Measurements from ENCODE around the gene NKX2-4. TPM values are rescaled to one million over a fixed set of nuclear protein-coding genes. Genes with fewer than 3 reads are reported as not detected.
A peak's percentile ranks its signal among the peaks of the same experiment; 100 is the strongest.

The NKX2-4 gene
- total RNA-seq, 2 donors from 2014 or later: not detected

DNA sequence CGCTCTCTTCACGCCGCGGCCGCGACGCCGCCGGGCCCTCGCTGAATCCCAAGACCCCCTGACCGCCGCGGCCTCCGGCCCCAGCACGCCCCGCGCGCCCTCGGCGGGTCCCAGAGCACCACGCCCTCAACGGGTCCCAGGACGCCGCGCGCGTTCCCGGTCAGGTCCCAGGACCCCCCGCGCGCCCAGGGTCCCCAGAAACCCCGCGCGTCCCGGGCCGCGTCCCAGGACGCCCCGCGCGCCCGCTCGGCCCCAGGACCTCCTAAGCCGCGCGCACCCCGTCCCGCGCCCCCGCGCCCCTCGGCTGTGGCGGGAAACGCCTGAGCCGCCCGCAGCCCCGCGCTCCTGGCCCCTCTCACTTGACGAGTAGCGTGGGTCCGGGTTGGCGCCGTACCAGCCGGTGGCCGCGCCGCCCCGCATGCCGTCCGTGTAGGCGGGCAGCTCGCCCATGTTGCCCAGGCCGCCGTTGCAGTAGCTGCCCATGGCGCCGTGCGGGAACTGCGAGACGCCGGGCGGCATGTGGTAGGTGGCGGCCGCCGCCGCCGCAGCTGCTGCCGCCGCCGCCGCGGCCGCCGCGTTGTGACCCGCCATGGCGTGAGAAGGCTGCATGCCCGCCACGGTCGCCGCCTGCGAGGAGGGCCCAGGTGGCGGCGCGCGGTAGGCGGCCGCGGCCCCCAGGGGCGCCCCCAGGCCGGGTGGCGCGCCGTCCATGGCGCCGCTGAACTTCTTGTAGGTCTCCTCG, 556 bp downstream of the NKX2-4 start:
- DNase-seq (ENCODE audit: low spot score in 2 of 2): no peak

DNA sequence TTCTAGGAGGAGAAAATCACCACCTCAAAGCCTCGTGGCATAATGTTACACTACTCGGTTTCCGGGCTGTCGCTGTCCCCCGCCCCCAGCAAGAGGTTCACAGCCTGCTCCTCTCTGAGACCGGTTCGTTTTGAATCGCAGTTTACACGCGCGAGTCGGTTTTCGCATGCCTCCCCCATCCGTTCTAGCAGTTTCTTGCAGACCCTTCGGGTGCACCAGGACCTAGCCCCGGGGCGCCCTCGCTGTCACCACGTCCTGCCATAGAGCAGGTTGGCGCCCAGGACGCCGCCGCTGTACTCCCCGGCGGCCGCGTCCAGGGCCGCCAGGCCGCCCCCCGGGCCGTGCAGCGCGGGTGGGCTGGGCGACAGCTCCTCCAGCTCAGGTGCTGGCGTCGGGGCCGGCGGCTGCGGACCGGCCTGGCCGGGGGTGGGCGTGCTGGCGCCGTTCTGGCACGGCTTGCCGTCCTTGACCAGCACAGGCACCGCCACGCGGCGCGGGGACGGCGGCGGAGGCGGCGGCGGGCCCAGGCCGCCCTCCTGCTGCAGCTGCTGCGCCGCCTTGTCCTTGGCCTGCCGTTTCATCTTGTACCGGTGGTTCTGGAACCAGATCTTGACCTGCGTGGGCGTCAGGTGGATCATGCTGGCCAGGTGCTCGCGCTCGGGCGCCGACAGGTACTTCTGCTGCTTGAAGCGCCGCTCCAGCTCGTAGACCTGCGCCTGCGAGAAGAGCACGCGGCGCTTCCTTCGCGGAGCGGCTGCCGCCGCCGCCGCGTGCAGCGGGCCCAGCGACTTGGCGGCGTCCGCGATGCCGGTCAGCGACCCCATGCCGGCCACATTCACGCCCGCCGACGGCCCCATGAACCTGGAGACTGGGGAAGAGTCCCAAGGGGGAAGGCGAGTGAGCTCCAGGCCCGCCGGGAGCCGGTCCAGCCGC, 1.4 kb downstream of the NKX2-4 start:
- Mint-ChIP-seq H3K27ac (no peak overlapping the region), H3K9me3 (no peaks in the 10 kb centered on the region)

More for the DNA sequence above, 556 bp downstream of the NKX2-4 start:
- H3K9me3 Mint-ChIP-seq: no peaks in the 10 kb centered on the region
- peak in 1 of 2 donors; percentile 26 for ATAC-seq
- peaks cover 13 to 19% of the 10 kb centered on the region in 2 donors for H3K36me3 Mint-ChIP-seq
- no peak overlapping the region for H3K27ac Mint-ChIP-seq

DNA sequence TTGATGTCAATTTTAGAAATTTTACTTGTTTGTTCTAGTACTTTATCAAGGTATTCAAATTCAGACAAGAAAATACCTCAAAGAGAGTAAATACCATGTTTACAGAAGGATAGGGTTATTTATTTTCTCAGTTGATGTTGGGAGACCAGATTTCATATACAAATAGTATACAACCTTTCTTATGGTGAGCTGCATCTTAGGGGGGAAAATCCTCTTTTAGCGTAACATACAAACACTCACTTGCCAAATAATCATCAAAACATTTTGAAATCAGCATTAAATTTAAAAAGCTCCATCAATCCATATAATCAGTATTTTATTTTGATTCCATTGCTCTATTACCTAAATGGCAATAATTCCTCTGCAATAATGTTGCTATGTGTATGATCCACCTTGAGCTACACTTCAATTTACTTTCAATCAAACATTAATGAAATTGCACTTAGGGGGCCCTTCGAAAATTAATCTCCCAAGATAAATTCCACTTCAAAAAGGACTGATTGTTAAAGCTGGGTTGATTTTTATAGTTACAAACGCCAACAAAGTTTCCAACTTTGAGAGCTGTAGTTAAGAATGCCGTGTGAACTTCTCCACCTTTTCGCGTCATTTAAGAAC, 2.2 kb downstream of the NKX2-4 start:
- Mint-ChIP-seq H3K9me3 (no peaks in the 10 kb centered on the region), H3K36me3 (peaks cover 15 to 21% of the 10 kb centered on the region in 2 donors), H3K27ac (no peak overlapping the region)
- ATAC-seq (peak in 1 of 2 donors; percentile 8), DNase-seq (ENCODE audit: low spot score in 2 of 2) (no peak)

More for the DNA sequence above, 1.4 kb downstream of the NKX2-4 start:
- DNase-seq (ENCODE audit: low spot score in 2 of 2) (peak in 1 of 2 donors; percentile 50), ATAC-seq (peak; percentile 39 to 80)
- peaks cover 15 to 21% of the 10 kb centered on the region in 2 donors for H3K36me3 Mint-ChIP-seq

DNA sequence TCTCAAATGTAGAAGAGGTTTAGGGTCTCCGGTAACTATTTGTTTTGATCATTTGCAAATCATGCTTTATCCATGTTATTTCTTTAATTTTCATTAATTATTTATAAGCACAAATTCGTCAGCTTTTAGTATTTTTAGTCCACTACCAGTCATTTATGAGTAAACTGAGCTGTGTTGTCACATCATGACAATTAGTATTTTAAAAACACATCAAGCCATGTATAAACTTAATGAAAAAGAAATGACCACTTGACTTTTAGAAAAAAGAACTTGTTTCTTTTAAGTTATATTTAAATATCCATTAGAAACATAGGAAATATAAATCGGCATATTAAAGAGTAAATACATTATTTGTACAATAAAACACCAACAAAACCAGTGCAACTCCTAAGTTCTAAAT, 2.8 kb downstream of the NKX2-4 start:
- Mint-ChIP-seq H3K36me3 (peaks cover 15 to 21% of the 10 kb centered on the region in 2 donors), H3K9me3 (no peaks in the 10 kb centered on the region), H3K27ac (no peak overlapping the region)
- ATAC-seq (no peak), DNase-seq (ENCODE audit: low spot score in 2 of 2) (no peak)

DNA sequence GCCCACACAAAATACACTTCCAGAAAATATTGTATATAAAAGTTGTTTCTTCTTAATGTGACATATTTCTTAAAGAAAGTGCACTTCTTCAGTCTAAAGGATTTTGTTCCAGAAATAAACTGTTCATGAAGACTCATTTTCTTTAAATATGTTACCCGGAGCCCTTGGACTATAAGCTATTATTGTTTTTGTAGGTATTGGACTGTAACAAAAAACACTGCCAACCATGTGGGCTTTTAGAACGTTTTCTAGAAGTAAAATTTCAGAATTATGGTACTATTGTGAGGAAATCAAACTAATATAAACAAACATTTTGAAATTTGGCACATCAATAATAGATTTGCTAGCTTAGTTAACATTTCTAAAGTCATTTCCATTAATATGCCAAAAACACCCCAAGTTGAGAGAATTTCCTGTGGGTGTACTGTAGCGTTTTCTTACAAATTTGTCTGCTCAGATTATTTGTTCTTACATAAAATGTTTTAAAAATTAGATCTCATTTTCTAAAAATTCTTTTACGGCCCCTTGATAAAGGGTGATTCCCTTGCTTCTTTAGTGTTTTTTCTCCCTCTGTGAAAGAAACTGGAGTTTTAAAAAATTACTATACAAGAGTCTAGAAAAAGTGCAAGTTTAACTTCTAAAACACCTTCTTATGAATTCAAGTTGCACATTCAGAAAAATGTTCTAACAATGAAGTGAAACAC, 3.4 kb downstream of the NKX2-4 start:
- ATAC-seq (no peak), DNase-seq (ENCODE audit: low spot score in 2 of 2) (no peak)
- Mint-ChIP-seq H3K9me3 (no peaks in the 10 kb centered on the region), H3K27ac (no peak overlapping the region), H3K36me3 (peaks cover 15 to 21% of the 10 kb centered on the region in 2 donors)

DNA sequence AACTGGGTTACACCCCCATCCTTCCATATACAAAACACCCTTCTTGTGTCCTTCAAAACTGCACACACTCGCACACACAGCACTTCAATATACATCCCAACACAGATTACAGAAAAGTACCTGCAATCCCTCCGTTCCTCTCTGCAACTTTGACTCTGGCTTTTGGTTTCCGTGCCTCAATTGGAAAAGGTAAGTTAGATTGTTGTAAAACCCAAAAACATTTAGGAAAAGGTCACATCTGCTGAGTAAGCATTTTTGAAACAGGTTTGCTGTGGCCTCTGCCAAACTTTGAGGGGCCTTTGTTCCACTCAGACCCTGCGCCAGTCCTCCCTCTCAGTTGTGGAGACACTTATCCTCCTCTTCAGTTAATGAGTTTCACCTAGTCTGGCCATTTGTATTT, 4.2 kb downstream of the NKX2-4 start:
- no peak overlapping the region for H3K27ac Mint-ChIP-seq
- DNase-seq (ENCODE audit: low spot score in 2 of 2): no peak
- H3K36me3 Mint-ChIP-seq: peaks cover 12 to 17% of the 10 kb centered on the region in 2 donors
- no peaks in the 10 kb centered on the region for H3K9me3 Mint-ChIP-seq
- no peak for ATAC-seq

DNA sequence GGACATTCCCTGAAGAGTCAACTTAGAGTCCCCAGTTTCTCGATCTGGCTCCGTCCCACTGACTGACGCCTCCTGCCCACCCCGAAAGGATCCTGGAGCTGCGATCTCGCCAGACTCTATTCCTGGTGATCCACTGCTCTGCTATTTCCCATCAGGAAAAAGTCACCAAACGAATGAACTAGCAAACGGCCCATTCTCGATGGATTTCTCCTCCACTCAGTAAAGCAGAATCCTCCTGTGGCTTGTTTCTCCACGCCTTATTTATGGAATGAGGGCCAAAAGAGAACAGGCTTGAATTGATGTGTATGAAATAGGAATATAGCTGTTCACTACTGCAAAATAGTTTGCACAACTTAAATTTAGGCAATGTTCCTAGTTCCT, 5.4 kb downstream of the NKX2-4 start:
- H3K27ac Mint-ChIP-seq: peak overlapping the region in 1 of 2 donors; percentile 13
- ATAC-seq (no peak), DNase-seq (ENCODE audit: low spot score in 2 of 2) (no peak)
- H3K9me3 Mint-ChIP-seq: no peaks in the 10 kb centered on the region
- peaks cover 15% of the 10 kb centered on the region in 2 donors for H3K36me3 Mint-ChIP-seq

DNA sequence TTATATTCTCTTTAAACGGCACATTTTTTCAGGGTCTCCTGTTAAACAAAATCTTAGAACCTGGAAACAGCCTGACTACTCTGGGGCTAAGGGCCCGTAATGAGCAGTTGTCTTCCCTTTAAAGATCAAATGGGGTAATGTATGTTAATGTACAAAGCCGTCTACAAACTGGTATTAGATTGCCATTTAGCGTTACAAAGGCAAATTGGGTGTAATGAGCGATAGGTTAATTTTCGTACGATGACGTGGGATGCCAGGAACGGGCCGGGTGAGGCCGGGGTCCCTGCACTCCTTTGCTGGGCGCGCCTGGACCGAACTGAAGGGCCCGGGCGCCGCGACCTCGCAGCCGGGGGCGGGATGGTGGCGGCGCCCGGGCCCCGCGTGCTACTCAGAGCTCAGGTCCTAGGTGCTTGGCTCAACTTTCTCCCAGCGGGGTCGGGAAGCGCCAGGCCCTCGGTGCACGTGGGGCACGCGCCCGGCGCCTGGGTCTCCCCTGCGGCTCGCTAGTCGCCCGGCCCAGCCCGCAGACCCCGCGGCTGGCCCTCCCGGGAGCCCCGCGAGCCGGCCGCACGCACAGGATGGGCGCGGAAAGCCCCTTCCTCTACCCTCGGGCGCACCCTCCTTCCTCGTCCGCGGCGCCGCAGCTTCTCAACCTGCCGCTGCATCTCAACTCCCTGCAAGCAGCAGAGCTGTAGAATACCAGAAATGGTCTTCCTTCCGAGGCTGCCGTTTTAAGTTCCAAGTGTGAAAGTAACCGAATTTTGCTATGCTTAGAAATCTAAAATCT, 5.9 kb downstream of the NKX2-4 start:
- DNase-seq (ENCODE audit: low spot score in 2 of 2) (no peak), ATAC-seq (no peak)
- Mint-ChIP-seq H3K36me3 (peaks cover 15% of the 10 kb centered on the region in 2 donors), H3K9me3 (no peaks in the 10 kb centered on the region), H3K27ac (peak overlapping the region in 1 of 2 donors; percentile 13)

DNA sequence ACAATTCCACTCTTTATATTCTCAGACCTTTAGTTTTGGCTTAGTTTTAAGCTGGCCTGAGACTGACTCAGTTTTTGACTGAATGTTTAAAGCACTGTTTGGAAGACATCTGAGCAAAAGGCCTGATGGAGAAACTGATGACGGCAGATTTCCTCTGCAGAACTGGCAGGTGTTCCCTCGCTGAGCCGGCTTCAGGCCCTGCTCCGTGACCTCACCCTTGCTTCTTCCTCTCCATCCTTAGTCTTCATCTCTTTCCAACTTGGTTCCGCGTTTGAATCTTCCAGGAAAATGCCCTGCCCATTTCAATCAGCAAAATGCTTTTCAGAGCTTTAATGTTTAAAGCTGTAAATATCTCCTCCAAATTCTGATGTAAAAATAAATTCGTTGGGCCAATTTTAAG, 6.6 kb downstream of the NKX2-4 start:
- DNase-seq (ENCODE audit: low spot score in 2 of 2) (no peak), ATAC-seq (no peak)
- Mint-ChIP-seq H3K27ac (no peak overlapping the region), H3K9me3 (no peaks in the 10 kb centered on the region), H3K36me3 (peaks cover 15% of the 10 kb centered on the region in 2 donors)

DNA sequence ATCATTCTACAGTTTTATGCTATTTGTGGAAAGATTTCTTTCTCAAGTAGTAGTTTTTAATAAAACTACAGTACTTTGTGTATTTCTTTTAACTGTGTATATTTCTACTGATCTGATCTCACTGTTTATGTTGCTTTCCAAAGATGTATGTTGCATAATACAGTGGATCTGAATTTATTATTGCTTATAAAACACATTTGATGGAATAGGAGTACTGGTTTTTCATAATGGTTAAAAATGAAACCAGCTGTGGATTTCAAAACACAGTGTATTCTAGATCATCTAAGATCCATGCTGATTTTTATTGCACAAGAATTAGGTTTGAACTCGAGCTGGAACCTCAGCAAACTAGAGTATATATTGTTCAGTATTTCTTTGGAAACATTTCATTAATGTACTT, 8.0 kb downstream of the NKX2-4 start:
- H3K9me3 Mint-ChIP-seq: no peaks in the 10 kb centered on the region
- DNase-seq (ENCODE audit: low spot score in 2 of 2) (no peak), ATAC-seq (no peak)
- H3K36me3 Mint-ChIP-seq: peaks cover 10 to 15% of the 10 kb centered on the region in 2 donors
- H3K27ac Mint-ChIP-seq: no peak overlapping the region

DNA sequence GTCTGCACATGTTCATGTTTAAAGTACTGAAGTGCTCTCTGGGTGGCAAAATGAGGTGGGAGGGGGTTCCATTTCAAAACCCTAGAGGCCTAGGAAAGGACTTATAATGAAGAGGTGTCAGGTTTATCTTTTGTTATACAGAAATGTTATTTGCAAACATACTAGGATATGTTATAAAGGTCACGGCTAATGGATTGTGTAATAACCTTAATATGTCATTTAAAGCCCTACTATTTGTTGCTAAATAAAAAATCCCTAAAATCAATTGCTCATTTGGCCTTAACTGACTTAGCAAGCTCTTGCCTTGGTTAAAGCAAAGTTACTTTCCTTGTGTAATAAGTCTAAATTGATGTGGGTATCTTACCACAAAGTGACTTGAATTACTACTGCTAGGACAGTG, 8.8 kb downstream of the NKX2-4 start:
- DNase-seq (ENCODE audit: low spot score in 2 of 2) (no peak), ATAC-seq (no peak)
- Mint-ChIP-seq H3K27ac (no peak overlapping the region), H3K9me3 (no peaks in the 10 kb centered on the region), H3K36me3 (peaks cover 10 to 15% of the 10 kb centered on the region in 2 donors)

DNA sequence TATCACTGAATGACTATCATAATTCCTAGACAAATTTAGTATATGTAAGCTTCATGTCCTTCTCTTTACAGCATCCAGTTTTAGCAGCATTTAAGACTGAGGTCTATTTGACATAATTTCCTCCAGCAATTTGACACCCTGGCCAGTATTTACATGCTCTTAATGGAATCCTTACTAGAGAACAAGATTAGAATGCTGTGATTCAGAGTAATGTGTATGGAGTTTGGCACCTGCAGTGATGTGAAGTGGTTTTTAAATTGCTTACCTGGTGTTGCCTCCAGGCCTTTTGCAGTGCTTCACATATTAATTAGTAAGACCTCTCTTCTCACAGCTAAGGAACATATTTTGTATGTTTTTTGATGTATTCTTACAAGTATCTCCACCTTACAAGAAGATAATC, 9.8 kb downstream of the NKX2-4 start:
- ATAC-seq (no peak), DNase-seq (ENCODE audit: low spot score in 2 of 2) (no peak)
- Mint-ChIP-seq H3K9me3 (no peaks in the 10 kb centered on the region), H3K36me3 (peaks cover 10 to 15% of the 10 kb centered on the region in 2 donors), H3K27ac (no peak overlapping the region)

DNA sequence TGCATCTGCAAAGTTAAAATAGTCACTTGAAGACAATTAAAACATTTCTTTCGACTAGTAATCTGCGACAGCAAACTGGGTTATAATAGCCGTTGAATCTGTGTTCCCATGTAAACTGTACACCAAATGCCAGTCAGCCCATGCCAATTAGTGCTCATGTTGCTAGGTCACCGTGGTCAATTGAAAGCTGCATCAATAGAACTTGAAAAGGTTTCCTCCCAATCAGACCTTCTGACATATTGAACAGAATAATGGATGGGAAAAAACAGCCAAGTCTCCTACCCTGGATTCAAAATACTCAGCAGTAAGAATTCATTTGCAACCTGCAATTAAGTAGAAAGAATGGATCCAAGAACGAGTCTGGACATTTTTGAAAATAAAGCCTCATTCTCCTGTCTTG, 11.2 kb downstream of the NKX2-4 start:
- ATAC-seq (no peak), DNase-seq (ENCODE audit: low spot score in 2 of 2) (no peak)
- Mint-ChIP-seq H3K27ac (no peak overlapping the region), H3K9me3 (no peaks in the 10 kb centered on the region), H3K36me3 (peaks cover 6 to 9% of the 10 kb centered on the region in 2 donors)

DNA sequence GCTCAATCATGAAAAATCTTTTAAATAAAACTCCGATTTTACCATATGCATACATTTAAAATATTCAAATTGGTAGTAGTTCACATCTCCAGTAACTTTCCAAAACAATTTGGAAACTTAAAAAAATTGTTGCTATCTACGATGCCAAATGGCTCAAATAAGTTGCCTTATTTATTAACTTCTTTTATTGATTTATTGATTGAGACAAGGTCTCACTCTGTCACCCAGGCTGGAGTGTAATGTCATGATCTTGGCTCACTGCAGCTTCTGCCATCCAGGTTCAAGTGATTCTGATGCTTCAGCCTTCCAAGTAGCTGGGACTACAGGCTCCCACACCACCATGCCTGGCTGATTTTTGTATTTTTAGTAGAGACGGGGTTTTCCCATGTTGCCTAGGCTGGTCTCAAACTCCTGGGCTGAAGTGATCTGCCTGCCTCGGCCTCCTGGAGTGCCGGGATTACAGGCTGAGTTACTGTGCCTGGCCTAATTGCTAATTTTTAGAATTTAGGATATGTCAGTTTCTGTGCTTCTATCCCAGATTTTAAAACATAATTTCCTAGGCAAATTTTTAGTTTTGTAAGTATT, 12.9 kb downstream of the NKX2-4 start:
- Mint-ChIP-seq H3K27ac (no peak overlapping the region), H3K36me3 (peaks cover 9 to 19% of the 10 kb centered on the region in 2 donors), H3K9me3 (no peaks in the 10 kb centered on the region)

DNA sequence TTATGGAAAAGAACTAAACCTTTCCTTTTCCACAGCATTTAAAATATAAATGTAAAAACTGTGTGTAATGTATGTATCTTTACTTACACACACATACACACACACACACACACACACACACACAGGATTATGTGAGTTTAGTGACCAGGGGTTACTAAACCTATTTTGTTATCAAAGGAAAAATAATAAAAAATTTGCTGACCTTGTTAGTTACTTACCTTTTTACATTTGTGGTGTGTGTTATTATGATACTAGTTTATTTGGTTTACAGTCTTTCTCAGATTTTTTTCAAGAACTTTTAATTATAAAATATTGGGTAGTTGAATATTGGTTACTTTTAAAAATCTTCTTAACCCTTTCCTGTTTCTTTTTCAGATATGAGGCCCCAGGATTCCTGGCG, 15.7 kb downstream of the NKX2-4 start:
- Mint-ChIP-seq H3K27ac (no peak overlapping the region), H3K9me3 (no peaks in the 10 kb centered on the region), H3K36me3 (peaks cover 0 to 15% of the 10 kb centered on the region in 2 donors)
- DNase-seq (ENCODE audit: low spot score in 2 of 2): no peak
- no peak for ATAC-seq

More for the DNA sequence above, 12.9 kb downstream of the NKX2-4 start:
- no peak for ATAC-seq
- no peak for DNase-seq (ENCODE audit: low spot score in 2 of 2)

All from activated naive CD4-positive, alpha-beta T cell treated with anti-CD3 and anti-CD28 coated beads, Interleukin-2, amount 50 U/mL, for 72 hours (primary cell).